ENCODE measurements around the gene MGAT2.

MGAT2 gene

DNA sequence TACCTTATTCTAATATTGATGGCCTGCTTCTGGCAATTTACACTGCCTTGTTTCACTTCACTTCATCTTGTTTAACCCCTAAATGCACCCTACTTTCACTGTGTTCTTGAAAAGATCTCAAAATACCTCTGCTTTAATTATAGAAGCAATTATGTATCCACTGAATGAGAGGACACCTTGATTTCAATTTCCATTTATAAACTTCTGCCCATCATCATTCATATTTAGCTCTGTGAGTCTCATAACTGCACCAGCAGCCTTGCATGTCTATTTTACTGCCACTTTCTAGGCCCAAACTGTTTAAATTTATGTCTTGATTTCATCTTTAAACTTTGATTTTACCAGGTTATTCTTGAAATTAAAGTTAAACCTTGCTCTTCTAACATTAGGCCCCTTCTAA lies 21.6 kb downstream of the MGAT2 start:
- in situ Hi-C loops (cut with HindIII; ENCODE audit: low sequenced_read_pairs): no loop called here

DNA sequence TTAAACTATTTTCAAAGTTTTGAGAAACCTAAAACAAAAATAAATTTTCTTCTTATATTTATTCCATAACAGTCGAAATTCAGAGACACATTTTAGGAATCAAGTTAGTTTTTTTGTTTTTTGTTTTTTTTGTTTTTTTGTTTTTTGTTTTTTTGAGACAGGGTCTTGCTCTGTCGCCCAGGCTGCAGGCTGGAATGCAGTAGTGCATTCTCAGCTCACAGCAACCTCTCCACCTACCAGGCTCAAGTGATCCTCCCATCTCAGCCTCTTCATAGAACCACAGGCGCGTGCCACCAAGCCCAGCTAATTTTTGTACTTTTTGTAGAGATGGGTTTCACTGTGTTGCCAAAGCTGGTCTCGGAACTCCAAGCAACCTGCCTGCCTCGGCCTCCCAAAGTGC lies 32.9 kb downstream of the MGAT2 start:
- in situ Hi-C loops (cut with HindIII; ENCODE audit: low sequenced_read_pairs): loop anchor here (5.0 to 10.0 kb wide), 4 partner anchors 39 to 134 kb away; partner anchors contain the start of genes KLHDC1 and RPS29

DNA sequence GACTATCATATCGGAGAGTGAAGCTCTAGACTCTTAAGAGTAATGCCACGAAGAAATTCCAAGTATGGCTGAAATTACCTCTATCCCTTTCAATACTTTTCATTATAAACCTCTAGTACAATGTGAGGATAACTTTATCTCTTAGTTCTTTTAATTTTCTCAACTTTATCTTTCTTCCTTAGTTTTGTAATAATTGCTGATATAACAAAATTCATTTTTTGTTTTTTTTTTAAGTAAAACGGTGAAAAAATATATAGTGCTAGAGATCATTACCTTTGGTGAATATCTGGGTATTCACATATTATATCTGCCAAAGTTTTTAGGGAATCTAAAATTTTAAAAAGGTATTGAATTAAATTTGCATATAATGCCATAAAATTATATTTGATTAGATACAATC lies 33.9 kb downstream of the MGAT2 start:
- in situ Hi-C loops (cut with HindIII; ENCODE audit: low sequenced_read_pairs): loop anchor here (5.0 to 10.0 kb wide), 4 partner anchors 38 to 133 kb away; partner anchors contain the start of genes KLHDC1 and RPS29

DNA sequence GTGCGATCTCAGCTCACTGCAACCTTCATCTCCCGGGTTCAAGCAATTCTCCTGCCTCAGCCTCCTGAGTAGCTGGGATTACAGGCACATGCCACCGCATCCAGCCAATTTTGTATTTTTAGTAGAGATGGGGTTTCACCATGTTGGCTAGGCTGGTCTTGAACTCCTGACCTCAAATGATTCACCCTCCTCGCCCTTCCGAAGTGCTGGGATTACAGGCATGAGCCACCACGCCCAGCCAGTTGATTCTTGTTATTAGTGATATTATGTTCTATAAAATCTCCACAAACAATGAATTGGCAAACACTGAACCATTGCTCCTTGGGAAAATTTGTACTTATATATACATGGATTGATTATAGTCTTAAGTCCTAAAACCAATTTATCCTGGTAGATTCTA lies 36.9 kb downstream of the MGAT2 start:
- in situ Hi-C loops (cut with HindIII; ENCODE audit: low sequenced_read_pairs): loop anchor here (10.0 kb wide), 1 partner anchor 73 kb away; the partner anchor contains the start of gene RPS29

DNA sequence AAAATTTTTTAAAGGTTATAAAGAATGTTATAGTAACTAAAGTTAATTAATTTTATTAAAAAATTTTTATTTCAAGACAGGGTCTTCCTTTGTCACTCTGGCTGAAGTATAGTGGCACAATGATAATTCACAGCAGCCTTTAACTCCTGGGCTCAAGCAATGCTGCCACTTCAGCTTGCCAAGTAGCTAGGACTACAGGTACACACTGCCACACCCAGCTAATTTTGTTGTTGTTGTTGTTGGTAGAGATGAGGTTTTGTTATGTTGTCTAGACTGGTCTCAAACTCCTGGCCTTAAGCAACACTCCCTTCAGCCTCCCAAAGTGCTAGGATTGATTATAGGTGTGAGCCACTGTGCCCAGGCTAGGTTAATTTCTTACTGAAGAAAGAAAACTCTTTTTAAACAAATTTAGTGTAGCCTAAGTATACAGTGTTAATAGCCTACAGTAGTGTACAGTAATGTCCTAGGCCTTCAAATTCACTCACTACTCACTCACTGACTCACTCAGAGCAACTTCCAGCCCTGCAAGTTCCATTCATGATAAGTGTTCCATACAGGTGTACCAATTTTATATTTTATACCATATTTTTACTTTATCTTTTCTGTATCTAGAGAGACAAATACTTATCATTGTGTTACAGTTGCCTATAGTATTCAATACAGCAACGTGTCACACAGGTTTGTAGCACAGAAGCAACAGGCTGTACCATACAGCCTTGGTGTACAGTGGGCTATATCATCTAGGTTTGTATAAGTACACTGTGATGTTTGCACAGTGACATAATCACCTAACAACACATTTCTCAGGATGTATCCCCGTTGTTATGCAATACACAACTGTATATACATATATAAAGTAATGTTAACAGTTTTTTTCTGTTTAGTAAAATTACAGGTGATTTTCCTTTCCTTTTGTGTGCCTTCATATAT lies 39.2 kb downstream of the MGAT2 start:
- in situ Hi-C loops (cut with HindIII; ENCODE audit: low sequenced_read_pairs): loop anchor here (10.0 kb wide), 1 partner anchor 75 kb away; the partner anchor contains the start of gene RPS29

DNA sequence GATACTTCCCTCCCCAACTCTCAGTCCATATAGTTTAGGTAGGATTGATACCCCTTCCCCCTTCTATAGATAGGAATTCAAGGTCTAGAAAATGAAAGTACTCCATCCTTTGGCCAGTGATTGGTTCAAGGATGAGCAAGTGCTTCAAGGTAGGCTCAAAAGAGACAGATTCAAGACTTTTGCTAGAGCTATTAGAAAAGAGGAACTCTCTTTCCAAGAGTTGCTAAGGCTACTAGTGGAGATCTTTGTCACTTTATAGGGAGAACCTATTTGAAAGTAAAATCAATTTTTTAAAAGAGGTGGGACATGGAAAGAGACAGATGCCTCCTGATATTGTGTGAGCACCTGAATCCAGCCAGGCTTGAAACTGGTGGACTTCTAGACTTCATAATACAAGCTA lies 49.9 kb downstream of the MGAT2 start:
- in situ Hi-C loops (cut with HindIII; ENCODE audit: low sequenced_read_pairs): no loop called here

All from endothelial cell of hepatic sinusoid (primary cell).